Stimulated activated CD4-positive, alpha-beta T cell treated with anti-CD3 and anti-CD28 coated beads, TNF-alpha, amount 100 ng/mL, for 48 hours (primary cell): ENCODE data around the gene VEGFB.
A peak's percentile ranks its signal among the peaks of the same experiment; 100 is the strongest.

Experiments
- DNase-seq, 3 donors: peaks; one replicate each; pipeline ENCODE4 v3.0.0-alpha.2; 2020; ENCODE audit warnings: low read depth in 3 of 3

The VEGFB gene

DNA sequence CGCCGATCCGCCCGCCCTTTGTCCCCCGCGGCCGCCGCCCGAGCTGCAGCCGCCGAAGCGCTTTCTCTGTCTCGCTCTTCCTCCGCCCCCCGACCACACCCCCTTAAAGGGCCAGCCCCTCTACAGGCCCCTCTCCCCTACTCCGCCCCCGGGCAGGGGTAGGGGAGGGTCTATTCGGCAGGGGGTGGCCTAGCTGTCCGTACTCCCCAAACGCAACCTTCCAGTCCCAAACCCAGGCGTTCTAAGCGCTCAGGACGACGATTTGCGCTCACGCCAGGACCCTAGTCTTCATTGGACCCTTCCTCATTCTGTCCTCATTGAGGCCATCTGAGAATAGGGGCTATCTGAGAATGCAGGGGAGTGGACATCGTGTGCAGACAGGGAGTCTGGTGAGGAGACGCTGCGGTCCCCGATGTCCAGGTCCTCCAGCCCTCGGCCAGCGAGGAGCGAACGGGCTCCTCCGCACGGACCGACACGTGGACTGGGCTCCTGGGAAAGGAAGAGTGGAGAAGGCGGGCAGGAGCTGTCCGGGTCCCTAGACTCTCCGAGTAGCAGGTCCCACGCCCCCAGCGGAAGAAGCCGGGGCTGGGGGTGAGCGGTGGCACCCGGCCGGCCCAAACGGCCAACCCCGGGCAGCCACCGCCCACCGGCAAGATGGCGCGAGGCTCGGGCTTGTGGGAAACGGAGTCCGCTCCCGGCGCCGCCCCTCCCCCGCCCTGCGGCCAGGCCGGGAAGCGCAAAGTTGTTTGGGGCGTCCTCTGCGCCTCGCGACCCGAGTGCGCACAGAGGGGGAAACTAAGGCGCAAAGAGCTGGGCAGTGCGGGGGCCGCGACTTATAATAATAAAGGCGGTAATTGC, 12.7 kb downstream of the VEGFB start, which contains the start of gene PPP1R14B:
PPP1R14B (minus strand) TSS at position 73 of the 858 bp plus-strand sequence. CDS start 270 bp downstream, outside the sequence.
- DNase-seq: peak; percentile 59 to 85 (median 60)

DNA sequence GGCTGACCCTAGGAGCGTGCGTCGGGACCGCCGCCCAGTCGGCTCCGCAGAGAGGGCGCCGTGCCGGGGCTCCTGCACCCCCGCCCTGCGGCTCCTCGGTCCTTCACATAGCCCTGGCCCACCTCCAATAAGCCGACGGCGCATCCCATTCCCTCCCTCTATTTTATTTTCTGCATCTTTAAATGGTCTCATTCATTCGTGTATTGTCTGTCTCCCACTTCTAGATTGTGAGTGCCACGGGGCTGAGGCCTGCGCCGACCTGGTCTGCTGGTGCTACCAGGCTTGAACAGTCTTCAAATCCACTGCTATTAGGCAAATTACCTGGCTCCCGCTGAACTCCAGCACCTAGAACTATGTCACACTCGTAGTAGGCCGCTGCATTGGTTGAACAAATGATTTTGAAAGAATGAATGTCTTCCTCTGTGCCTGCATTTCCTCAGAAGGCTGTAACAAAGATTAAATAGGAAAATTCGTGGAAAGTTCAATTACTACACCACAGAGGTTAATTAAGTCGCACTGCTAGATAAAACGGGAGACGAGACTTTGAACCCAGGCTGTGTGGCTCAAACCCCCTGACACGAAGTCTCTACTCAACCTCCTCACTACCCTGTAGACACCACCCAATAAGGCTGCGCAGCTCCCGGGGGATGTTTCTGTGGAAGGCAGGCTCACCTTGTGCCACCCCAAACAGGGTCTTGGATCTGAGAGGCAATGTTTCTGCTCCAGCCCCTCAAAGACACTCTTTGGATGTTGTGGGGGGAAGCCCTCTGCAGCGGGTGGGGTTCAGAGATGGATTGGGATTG, 13.5 kb downstream of the VEGFB start:
- no peak for DNase-seq

DNA sequence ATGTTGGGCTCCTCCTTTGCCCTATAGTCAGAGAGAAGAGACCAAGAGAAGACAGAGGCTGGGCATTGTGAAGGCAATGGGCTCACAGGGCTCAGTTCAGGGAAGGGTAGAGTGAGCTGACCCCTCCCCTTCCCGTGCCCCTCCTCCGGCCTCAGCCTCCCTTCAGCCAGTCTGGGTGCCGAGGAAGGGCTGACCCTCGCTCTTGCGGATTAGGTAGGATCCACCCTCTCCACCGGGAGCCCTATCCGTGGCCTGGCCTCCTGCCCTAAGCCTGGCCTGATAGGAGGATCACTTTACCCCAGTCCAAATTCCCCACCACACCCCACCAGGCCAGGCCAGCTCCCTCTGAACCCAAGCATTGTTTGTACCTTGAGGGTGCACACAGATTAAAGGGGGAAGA, 14.2 kb downstream of the VEGFB start:
- DNase-seq: no peak

DNA sequence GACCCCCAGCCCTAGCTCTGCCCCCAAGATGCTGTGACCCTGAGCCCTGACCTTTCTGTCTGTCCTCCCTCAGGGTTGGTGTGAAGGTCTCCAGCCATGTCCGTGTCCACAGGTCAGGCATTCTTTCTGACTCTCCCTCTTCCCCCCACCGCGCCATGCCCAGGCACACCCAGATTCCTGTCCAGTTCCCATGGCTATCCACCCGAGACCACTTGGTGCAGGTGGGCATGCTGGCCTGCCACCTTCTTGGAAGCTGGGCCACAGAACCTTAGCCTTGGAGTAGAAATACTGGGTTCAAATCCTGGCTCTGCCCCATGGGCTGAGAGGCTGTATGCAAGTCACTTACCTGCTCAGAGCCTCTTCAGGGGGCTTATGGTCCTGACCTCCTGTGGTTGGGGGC, 14.7 kb downstream of the VEGFB start:
- no peak for DNase-seq

DNA sequence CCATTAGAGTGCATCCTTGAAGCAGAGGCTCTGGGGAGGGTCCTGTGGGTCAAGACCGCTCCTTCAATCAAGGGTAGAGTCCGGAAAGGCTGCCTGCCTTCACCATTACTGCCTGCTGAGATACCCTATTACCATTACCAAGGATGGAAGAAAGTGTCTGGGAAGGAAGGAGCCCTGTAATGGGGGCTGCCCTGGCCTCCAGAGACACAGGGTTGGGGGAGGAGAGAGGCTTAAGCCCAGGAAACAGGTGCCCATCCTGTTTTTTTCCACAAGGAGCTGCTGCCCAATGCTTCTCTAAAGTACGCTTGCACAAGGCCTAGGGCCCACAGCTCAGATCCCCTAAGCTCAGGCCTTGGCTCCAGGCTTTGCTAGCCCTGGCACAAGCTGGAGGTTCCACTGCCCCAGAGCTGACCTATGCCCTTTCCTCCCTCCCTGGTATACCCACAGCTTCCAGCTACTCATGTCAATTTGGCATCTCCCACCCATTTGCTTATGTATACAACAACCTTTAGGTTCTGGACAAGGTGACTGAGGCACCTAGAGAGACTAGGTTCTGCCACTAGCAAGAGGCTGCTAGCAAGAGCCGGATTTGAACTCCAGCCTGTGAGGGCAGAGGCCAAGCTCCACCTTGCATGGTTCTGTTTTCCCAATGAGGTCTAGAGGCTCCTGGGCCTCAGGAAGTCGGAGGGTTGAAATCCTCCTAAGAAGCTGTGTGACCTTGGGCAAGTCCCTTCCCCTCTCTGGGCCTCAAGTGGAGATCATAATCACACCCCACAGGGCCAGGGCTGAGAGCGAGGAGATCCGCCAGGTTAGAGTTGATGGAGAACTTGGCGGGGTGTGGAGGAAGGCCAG, 15.4 kb downstream of the VEGFB start:
- no peak for DNase-seq

DNA sequence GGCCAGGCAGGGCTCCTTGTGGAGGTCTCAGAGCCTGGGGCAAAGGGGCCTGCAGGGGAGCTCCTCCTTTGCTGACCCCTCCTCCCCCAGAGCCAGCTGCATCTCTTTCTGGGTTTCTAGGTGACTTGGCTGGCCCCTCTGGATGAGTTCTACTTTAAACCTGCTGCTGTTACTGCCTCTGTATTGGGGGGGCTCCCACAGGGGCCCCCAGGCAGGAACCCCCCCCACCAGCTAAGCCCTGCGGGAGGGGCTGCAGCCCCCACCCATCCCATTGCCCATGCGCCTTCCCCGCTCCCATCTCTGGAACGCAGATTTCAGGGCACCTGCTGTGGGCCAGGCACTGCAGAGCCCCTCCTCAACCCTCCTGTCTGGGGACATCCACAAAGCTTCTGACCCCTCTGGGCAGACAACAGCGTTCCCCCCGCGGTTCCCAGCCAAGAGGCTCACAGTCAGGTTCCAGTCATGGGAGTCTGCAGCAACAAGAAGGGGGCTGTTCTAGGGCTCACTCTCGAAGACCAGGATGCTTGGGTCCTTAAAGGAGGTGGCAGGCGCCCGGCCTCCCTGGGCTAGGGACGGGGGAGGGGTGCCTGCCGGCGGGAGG, 16.1 kb downstream of the VEGFB start:
- no peak for DNase-seq

DNA sequence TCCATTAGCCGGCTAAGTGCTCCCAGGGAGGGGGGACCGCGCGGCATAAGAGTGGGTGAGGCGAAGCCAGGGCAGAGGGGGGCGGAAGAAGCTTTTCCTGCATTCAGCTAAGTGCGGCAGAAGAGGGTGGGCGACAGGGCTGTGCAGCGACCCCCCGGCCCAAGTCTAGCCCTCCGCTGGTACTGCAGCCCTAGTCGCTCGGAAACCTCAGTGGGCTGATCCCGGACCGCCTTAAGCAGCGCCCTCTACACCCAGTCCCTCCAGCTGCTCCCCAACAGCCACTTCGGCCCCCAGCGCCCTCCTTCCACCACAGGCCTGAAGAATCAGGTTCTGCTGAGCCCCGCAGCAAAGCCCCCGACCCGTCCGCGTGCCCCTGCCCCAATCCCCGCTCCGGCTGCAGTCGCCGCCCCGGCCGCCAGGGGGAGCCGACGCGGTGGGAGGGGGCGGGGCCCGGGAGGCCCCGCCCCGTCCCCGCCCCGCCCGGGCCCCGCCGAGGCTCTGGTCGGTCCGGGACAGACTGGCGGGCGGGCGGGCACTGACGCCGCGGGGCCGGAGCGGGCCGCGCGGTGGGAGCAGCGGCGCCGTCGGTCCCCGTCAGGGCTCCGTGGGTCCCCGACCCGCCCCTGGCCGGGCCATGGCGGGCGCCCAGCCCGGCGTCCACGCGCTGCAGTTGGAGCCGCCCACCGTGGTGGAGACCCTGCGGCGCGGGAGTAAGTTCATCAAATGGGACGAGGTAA, 16.8 kb downstream of the VEGFB start, which contains the start of gene PLCB3:
PLCB3 (plus strand) TSS at position 515 of the 737 bp plus-strand sequence; CDS start at position 635, 120 bp downstream.
- DNase-seq: peak in 1 of 3 donors; percentile 54

DNA sequence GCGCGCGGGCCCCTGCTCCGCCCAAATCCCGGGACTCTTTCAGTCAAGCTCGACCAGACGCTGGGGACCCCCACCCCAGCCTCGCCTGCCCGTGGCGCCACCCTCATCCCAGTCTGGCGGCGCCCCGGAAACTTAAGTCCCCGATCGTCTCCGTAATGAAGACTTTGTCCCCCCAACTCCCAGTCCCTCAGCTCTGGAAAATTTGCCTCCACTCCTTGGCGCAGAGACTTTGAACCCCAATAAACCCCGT, 17.3 kb downstream of the VEGFB start:
- DNase-seq: no peak

DNA sequence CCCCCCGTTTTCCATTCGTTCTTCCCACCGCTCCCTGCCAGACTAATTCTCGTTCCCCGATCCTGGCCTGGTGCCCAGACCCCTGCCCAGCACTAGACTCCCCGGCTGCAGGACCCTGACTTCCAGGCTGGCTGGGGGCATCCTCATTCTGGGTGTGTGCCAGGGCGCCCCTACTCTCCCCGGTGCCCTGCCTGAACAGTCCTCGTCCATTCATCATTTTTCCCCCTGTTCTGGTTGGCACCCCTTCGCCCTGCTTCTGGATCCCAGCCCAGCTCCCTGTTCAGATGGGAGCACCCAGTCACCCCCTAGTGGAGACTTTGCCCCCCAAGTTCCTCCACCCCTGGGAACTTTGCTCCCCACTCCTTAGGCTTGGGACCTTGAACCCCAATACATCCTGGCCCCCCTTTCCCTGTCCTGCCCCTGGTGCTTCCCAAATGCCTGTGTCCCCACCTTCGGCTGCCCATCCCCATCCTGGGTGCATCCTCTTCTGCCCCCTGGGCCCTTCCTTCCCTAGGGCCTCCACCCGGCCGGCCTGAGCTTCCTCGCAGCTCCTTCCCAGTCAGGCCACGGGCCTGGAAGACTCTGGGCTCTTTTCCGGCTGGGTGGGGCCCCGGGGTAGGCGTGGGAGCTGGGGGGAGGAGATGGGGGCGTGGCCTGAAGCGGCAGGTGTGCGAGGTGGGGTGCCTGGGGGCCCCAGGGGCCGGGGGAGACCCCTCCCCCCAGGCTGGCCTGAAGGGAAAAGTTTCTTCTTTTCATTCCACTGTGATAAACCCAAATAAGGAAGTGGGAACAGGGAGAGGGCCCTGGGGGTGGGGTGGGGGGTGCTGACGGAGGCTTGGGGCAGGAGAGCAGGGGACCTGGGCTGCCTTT, 17.9 kb downstream of the VEGFB start:
- no peak for DNase-seq

DNA sequence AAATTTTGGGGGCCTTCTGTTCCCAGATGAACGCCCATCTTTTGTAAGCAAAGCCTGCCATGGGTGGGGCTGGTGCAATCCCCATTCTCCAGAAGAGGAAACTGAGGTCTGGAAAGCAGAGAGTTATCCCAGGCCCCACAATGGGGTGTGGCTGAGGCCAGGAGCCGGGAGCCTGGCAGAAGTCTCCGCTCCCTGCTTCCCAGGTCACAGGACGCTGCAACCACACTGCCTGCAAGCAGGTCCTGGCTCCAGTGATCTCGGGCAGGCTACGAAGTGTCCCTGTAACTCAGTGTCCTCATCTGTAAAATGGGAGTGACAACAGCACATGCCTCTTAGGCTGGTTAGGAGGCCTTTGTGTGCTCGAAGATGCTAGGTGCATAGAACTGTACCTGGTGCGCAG, 18.7 kb downstream of the VEGFB start:
- DNase-seq: no peak

DNA sequence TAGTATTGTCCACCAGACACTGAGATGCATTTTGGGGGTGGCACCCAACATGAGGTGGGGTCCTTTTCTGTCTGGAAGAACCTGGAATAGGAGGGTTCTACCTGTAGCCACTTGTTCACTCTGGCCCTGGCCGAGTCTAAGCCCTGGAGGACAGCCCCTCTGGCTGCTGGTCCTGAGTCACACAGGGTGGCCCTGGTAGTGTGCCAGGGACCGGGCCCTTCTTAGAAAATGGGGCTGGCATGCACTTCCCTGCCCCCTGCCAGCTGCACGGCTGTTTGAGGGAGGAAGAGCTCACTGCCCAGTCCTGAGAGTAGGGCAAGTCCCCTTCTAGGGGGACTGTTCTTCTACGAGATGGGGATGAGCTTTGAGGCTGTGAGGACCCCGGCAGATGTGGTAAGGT, 19.1 kb downstream of the VEGFB start:
- DNase-seq: no peak

DNA sequence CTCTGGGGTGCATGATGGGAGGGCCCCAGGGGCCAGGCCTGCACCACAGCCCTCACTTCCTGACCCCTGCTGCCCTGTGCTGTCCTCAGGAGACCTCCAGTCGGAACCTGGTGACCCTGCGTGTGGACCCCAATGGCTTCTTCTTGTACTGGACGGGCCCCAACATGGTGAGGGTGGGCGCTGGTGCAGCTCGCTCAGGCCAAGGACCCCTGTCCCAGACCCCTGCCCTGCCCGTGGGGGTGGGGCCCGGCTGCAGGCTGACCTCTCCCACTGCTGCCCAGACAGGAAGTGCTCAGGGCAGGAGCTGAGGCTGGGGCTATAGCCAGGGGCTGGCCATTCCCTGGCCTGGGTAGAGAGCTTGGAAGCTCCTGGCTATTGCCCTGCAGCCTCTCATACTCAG, 19.9 kb downstream of the VEGFB start:
- no peak for DNase-seq

DNA sequence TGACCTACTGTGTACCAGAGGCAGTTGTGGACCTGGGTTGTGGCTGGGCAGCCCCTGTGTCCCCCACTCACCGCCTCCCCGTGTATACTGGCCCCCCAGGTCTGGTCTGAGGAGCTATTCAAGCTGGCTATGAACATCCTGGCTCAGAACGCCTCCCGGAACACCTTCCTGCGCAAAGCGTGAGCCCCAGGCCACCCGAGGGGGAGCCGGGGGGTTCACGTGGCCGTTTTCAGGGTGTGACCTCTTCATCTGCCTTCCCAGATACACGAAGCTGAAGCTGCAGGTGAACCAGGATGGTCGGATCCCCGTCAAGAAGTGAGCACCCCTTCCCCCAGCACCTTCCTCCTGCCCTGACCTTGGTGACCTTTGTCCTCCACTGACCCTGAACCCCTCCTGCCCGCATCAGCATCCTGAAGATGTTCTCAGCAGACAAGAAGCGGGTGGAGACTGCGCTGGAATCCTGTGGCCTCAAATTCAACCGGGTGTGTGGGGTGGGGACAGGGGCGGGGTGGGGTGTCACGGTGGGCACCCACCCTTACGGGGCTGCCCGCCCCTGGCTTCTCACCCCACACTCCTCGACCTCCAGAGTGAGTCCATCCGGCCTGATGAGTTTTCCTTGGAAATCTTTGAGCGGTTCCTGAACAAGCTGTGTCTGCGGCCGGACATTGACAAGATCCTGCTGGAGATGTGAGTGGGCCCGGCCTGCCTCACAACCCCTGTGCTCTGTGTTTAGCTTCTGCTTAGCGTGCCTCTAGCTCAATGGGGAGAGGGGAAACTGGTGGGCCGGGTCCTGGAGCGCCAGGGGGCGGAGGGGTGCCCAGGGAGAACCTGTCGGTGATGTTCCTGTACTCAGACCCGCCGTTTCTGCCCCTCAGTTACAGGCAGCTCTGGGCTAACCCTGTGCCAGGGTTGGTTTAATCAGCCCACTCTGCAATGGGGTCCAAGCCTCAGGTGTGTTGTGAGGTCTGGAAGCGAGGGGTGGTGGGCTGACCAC, 21.0 kb downstream of the VEGFB start:
- DNase-seq: no peak

DNA sequence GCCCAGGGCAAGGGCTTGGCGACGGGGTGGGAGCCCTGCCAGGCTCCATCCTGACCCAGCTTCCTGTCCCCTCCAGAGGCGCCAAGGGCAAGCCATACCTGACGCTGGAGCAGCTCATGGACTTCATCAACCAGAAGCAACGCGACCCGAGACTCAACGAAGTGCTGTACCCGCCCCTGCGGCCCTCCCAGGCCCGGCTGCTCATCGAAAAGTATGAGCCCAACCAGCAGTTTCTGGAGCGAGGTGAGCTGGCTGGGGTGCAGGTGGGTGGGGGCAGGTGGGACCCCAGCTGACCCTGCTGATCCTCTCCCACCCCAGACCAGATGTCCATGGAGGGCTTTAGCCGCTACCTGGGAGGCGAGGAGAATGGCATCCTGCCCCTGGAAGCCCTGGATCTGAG, 21.9 kb downstream of the VEGFB start:
- DNase-seq: no peak

DNA sequence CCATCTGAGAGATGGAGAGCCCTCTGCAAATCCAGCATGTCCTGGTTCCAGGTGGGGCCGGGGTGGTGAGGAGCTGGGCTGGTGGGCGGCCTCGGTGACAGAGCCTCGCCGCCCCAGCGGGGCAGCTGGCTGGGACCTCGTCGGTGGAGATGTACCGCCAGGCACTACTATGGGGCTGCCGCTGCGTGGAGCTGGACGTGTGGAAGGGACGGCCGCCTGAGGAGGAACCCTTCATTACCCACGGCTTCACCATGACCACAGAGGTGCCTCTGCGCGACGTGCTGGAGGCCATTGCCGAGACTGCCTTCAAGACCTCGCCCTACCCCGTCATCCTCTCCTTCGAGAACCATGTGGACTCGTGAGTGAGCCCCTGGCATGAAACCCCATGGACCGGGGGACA, 24.0 kb downstream of the VEGFB start:
- DNase-seq: no peak

DNA sequence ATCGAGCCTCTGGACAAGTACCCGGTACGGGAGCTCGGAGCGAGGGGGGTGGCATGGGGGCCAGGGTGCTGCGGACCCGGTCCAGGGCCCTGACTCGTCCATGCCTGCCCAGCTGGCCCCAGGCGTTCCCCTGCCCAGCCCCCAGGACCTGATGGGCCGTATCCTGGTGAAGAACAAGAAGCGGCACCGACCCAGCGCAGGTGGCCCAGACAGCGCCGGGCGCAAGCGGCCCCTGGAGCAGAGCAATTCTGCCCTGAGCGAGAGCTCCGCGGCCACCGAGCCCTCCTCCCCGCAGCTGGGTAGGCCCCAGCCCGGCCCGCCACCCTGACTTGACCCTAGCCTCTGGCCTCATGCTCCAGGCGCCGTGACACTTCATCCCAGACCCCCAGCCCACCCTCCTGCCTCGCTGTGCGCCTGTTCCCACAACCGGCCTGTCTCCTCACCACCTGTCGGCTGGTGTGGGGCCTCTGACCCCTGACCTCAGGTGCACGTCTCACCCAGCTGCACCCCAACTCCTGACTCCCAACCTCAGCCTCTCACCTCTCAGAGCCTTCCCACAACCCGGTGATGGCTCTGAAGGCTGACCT, 24.7 kb downstream of the VEGFB start:
- DNase-seq: no peak

DNA sequence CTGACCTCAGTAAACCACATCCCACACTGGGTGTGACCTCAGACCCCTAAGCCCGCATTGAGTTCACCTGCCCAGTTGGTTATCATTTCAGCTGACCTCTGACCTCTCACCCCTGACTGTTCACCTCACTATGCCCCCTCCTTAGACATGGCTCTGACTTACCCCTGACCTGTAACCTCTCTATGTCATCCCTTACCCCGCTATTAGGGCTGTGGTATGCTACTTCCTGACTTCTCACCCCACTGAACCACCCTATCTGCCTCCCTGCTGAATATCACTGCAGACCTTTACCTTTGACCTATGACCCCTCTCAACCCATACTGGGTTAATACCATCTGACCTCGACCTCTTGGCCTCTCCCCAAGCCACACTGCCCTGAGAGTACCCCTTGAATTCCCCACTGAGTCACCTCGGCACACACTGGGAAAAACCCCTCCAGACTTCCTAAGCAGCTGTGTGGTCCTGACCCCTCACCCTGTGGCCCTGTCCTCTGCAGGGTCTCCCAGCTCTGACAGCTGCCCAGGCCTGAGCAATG, 25.2 kb downstream of the VEGFB start:
- no peak for DNase-seq

DNA sequence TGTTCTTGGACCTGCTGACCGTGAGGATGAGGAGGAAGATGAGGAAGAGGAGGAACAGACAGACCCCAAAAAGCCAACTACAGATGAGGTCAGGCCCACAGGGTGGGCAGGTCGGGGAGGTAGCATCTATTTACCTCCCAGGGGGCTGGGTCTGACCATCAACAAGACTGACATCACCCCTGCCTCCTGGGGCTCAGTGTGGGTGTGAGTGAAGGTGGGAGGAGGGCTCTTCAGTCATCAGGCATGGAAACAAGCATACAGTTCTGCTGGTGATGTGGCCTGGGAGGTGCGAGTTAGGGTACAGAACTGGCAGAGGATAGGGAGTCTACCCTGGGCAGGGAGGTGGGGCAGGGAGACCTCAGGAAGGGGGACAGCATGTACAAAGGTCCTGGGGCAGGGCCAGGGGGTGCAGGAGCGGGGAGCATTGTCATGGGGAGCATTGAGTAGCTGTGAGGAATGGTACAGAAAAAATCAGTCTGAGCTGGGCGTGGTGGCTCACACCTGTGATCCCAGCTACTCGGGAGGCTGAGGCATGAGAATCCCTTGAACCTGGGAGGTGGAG, 25.8 kb downstream of the VEGFB start:
- no peak for DNase-seq
